OCI-LY1 (cell line): ENCODE results near the gene CKAP5.

Source experiments
- H2AFZ ChIP-seq: fragments of 200-600 bp; sonication (generic), shearing (Covaris generic); 2 replicates; pipeline ENCODE4 v1.6.0; 2014; ENCODE audit warnings: antibody characterized with exemption, mild to moderate bottlenecking, low read length
- H3F3A ChIP-seq: fragments of 200-600 bp; sonication (generic), shearing (Covaris generic); 2 replicates; pipeline ENCODE4 v1.6.0; 2014; ENCODE audit warnings: mild to moderate bottlenecking, antibody characterized with exemption, low read length, moderate library complexity; ENCODE audit not compliant: insufficient read depth
- H3K27ac ChIP-seq: fragments of 200-600 bp; sonication (generic); 2 replicates; pipeline ENCODE4 v1.5.1; 2014; ENCODE audit warnings: low read length, mixed run types, mild to moderate bottlenecking, low read depth; ENCODE audit not compliant: poor library complexity, severe bottlenecking
- H3K27me3 ChIP-seq: fragments of 200-600 bp; sonication (generic); 2 replicates; pipeline ENCODE4 v1.6.0; 2014; ENCODE audit warnings: antibody characterized with exemption, mild to moderate bottlenecking, low read length, moderate library complexity; ENCODE audit not compliant: insufficient read depth
- H3K36me3 ChIP-seq: fragments of 200-600 bp; sonication (generic); 2 replicates; pipeline ENCODE4 v1.6.1; 2014; ENCODE audit warnings: mild to moderate bottlenecking, antibody characterized with exemption, low read length, moderate library complexity, mixed read lengths; ENCODE audit not compliant: insufficient read depth
- H3K4me1 ChIP-seq: fragments of 200-600 bp; sonication (generic); 2 replicates; pipeline ENCODE4 v1.5.1; 2014; ENCODE audit warnings: mild to moderate bottlenecking, low read length, moderate library complexity; ENCODE audit not compliant: insufficient read depth, severe bottlenecking
- H3K4me2 ChIP-seq: fragments of 200-600 bp; sonication (generic), shearing (Covaris generic); 2 replicates; pipeline ENCODE4 v1.6.1; 2014; ENCODE audit warnings: low read length
- H3K4me3 ChIP-seq: fragments of 200-600 bp; sonication (generic); 2 replicates; pipeline ENCODE4 v1.5.1; 2014; ENCODE audit warnings: low read length, low read depth, mild to moderate bottlenecking, mixed read lengths; ENCODE audit not compliant: poor library complexity, severe bottlenecking
- H3K79me2 ChIP-seq: fragments of 200-600 bp; shearing (Covaris generic); 2 replicates; pipeline ENCODE4 v1.6.1; 2016; ENCODE audit warnings: mixed run types, low read length, mixed read lengths; ENCODE audit not compliant: insufficient read depth
- H3K9ac ChIP-seq: fragments of 200-600 bp; sonication (generic), shearing (Covaris generic); 2 replicates; pipeline ENCODE4 v1.6.1; 2014; ENCODE audit warnings: mild to moderate bottlenecking, low read length, mixed read lengths
- H3K9me2 ChIP-seq: fragments of 200-600 bp; sonication (generic), shearing (Covaris generic); 2 replicates; pipeline ENCODE4 v1.6.1; 2014; ENCODE audit warnings: low read depth, mild to moderate bottlenecking, low read length, mixed read lengths
- H3K9me3 ChIP-seq: fragments of 200-600 bp; shearing (Covaris generic); 2 replicates; pipeline ENCODE4 v1.6.1; 2014; ENCODE audit warnings: low read length, mixed read lengths
- H4K20me1 ChIP-seq: fragments of 200-600 bp; sonication (generic), shearing (Covaris generic); 2 replicates; pipeline ENCODE4 v1.6.0; 2016; ENCODE audit warnings: mild to moderate bottlenecking, low read length; ENCODE audit not compliant: insufficient read depth
- CTCF ChIP-seq: fragments of 200-600 bp; sonication (generic), shearing (Covaris generic); IDR thresholded peaks from 2 replicates; pipeline ENCODE4 v1.5.1; 2017; ENCODE audit warnings: mild to moderate bottlenecking, antibody characterized with exemption, low read length, moderate library complexity, mixed read lengths
- EZH2 ChIP-seq: fragments of 200-600 bp; sonication (generic), shearing (Covaris generic); IDR thresholded peaks from 2 replicates; pipeline ENCODE4 v1.8.0; 2017; ENCODE audit warnings: borderline replicate concordance, mixed run types, mild to moderate bottlenecking, antibody characterized with exemption, low read length, moderate library complexity, mixed read lengths

Gene CKAP5

GRCh38 chr11:46769636-46770221 is 76.4 kb downstream of the CKAP5 start:
- no peak overlapping the region for H3K4me2 ChIP-seq
- no peaks in the 10 kb centered on the region for H3K27me3 ChIP-seq
- H3K27ac ChIP-seq: no peak overlapping the region
- H3K79me2 ChIP-seq: no peaks in the 10 kb centered on the region
- H3K9me3 ChIP-seq: no peaks in the 10 kb centered on the region
- no peak for TF ChIP-seq EZH2
- no peak for TF ChIP-seq CTCF
- H4K20me1 ChIP-seq: no peaks in the 10 kb centered on the region
- no peaks in the 10 kb centered on the region for H3K4me1 ChIP-seq
- H3F3A ChIP-seq: no peaks in the 10 kb centered on the region; the same call in 1 of the 2 replicates
- H3K9me2 ChIP-seq: no peaks in the 10 kb centered on the region
- peaks cover 89% of the 10 kb centered on the region for H3K36me3 ChIP-seq
- no peak overlapping the region for H3K9ac ChIP-seq
- H3K4me3 ChIP-seq: no peak overlapping the region
- no peak overlapping the region for H2AFZ ChIP-seq

GRCh38 chr11:46766656-46767055 is 79.4 kb downstream of the CKAP5 start:
- Histone ChIP-seq H3K4me1 (no peaks in the 10 kb centered on the region), H4K20me1 (no peaks in the 10 kb centered on the region), H3K9me2 (no peaks in the 10 kb centered on the region), H3K27me3 (no peaks in the 10 kb centered on the region), H3K4me2 (no peak overlapping the region), H2AFZ (no peak overlapping the region), H3K9me3 (no peaks in the 10 kb centered on the region), H3K9ac (no peak overlapping the region), H3F3A (no peaks in the 10 kb centered on the region; the same call in 1 of the 2 replicates), H3K27ac (no peak overlapping the region), H3K4me3 (no peak overlapping the region), H3K79me2 (no peaks in the 10 kb centered on the region), H3K36me3 (peaks cover 93% of the 10 kb centered on the region)
- TF ChIP-seq CTCF (no peak), EZH2 (no peak)

GRCh38 chr11:46762248-46762647 is 83.8 kb downstream of the CKAP5 start:
- H3K79me2 ChIP-seq: no peaks in the 10 kb centered on the region
- H3F3A ChIP-seq: no peaks in the 10 kb centered on the region
- no peaks in the 10 kb centered on the region for H3K9me3 ChIP-seq
- H3K27ac ChIP-seq: no peak overlapping the region
- H4K20me1 ChIP-seq: no peaks in the 10 kb centered on the region
- H3K36me3 ChIP-seq: peaks cover 93% of the 10 kb centered on the region
- H3K4me2 ChIP-seq: no peak overlapping the region
- no peaks in the 10 kb centered on the region for H3K4me1 ChIP-seq
- no peak overlapping the region for H3K4me3 ChIP-seq
- no peaks in the 10 kb centered on the region for H3K27me3 ChIP-seq
- H3K9me2 ChIP-seq: no peaks in the 10 kb centered on the region
- no peak overlapping the region for H3K9ac ChIP-seq
- TF ChIP-seq CTCF (no peak), EZH2 (no peak)
- H2AFZ ChIP-seq: no peak overlapping the region
